ENCODE results near the gene LHFPL6.

LHFPL6 gene

DNA sequence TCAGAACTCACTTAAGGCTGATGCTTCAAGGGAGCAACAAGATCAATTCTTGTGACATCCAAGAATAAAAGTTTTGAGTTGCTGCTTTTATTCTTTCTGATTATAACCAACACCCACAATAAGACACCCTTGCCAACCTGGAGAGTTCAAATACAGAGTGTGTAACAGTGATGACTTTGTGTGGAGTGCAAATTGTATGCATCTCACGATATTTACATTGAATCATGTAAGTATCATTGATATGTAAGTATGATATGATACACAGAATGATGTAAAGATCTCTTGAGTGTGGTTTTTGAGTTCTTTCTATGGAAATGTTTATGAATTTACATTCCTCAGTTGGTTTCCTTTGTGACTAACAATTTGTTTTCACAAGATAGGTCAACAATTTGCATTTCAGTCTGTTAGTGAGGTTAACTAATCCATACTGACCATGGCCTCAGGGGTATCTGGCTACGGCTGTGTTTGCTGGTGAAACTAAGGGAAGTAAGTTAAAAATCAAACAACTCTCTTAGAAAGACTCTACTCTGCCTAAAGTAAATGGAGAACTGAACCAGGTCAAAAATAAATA, 12.4 kb downstream of the LHFPL6 start:
- no peak for DNase-seq (ENCODE audit: low read depth)

DNA sequence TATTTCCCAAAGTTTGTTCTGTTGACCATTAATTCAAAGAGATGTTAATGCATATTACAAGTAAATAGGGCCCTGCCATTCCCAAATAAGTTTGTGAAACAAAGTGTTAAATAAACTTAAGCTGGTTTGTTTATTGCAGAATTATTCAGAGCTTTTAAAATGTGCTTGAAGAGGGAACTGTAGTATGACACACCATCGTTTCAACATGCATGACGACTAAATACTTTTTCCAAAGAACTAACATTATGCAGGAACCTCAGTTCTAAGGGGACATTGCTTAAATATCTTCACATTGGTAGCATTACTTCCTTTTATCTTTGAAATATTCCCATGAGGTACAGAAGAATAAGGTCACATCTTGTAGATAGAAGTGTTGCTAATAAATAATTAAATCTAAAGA, 14.6 kb downstream of the LHFPL6 start:
- no peak for DNase-seq (ENCODE audit: low read depth)

DNA sequence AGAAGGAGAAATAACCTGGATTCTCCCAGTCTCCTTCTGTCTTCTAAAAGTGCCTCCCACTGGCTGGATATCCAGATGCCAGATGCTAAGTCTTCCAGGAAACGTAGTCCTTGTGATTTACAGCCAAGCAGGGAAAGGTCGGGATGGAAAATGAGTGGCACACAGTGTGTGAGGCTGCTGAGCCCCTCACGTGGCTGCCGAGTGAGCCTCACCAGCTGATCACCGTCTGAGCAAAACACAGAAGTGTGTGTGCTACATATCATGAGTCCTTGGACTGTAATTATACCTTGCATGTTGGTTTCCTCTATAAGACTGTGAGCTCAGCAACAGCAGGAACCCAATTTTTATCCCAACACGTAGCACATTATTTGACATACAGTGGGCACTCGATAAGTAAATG, 15.1 kb downstream of the LHFPL6 start:
- DNase-seq (ENCODE audit: low read depth), result no peak

DNA sequence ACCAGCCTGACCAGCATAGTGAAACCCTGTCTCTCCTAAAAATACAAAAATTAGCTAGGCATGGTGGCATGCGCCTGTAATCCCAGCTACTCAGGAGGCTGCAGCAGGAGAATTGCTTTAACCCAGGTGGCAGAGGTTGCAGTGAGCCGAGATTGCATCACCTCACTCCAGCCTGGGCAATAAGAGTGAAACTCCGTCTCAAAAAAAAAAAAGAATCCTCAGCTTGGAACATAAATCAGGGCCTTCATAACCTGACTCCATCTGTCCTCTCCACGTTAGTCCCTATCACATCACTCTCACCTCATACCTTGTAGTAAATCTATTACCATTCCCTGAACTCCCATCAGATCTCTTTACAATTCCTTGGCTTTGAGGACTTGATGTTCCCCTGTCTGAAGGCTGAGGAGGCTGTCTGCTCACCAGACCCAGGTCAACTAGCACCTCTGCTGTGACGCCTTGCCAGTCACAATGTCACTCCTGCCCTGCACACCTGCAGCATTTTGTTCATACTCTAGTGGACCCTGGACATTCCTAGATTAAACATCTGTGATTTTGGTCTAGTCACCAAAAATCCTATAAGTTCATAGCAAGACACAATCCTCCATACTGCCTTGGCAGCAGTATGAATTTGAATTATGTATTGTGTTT, 15.9 kb downstream of the LHFPL6 start:
- no peak for DNase-seq (ENCODE audit: low read depth)

DNA sequence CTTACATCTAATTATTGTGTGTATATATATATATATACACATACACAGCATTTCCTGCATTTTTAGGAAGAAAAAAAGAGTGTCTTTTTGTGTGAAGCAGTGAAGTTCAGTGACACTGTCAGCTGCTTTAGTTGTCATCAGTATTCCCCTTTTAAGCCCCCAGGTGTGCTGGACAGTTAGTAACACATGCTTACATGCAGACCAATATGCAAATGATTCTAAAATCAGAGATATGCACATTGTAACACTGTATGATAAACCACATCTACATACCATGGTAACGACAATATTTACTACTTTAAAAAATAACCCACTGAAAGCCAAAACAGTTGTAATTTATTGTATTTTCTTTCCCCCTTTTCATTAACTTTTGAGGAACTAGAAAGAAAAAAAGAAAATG, 16.8 kb downstream of the LHFPL6 start:
- DNase-seq (ENCODE audit: low read depth), result no peak

DNA sequence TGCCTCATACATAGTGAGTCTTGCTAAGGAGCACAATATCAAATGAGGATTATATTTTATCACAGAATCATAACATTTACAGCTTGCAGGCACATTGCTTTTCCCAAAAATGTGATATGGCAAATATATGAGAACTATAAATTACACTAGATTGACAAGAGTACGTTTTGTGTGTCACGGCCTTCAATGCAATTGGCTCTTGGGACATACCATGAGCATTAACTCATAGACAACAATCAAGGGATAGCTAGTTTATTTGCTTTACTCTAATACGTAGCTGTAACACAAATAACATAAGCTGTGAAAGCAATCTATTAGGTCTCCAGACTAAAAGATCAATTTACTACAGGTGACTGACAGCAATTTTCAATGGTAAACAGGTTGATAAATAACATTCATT, 17.8 kb downstream of the LHFPL6 start:
- no peak for DNase-seq (ENCODE audit: low read depth)

DNA sequence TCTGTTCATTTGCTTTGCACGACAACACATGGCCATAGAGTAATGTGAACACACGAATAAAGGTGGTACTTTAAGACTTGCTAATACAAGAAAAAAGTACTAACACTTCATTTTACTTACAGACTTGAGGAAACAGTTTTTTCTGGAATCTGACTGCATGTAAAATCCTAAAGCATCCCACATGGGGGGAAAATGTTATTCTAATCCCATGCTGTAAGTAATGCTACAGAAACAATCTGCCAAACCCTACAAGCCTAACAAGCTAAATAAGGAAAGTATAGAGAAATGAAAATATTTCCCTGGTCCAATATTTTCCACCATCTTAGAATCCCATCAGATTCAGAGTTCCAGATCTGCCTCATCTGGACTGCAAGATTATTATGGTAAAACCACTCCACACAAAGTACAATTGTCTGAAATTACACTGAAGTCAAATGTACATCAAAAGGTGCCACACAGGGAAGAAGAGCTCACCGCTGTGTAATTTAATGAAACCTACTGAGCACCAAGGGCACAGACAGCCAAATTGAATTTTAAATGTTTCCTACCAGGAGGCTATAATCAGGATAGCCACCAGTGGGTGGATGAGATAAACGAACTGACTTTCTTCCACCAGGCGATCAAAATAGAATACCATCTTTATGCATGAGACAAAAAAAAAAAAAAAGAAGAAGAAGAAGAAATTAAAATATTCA, 22.0 kb downstream of the LHFPL6 start:
- DNase-seq (ENCODE audit: low read depth), result no peak

DNA sequence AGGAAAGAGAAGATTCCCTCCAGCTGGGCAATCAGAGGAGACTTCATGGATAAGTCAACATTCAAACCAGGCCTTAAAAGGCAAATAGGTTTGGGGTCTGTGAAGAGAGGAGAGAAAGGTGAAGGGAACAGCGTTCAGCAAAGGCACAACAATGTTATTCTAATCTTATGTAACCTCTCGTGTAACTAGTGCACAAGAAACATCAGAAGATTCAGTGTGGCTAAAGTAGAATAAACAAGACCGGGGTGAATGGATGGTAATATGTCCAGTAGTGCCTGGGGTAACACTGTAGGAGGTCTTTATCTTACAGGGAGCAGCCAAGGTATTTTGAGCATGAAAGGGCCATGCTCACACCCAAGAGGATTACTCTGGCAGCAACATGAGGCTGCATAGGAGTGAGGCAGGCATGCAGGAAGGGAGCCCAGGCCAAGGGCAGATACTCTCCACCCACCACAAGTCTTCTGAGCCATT, 24.1 kb downstream of the LHFPL6 start:
- DNase-seq (ENCODE audit: low read depth), result no peak

DNA sequence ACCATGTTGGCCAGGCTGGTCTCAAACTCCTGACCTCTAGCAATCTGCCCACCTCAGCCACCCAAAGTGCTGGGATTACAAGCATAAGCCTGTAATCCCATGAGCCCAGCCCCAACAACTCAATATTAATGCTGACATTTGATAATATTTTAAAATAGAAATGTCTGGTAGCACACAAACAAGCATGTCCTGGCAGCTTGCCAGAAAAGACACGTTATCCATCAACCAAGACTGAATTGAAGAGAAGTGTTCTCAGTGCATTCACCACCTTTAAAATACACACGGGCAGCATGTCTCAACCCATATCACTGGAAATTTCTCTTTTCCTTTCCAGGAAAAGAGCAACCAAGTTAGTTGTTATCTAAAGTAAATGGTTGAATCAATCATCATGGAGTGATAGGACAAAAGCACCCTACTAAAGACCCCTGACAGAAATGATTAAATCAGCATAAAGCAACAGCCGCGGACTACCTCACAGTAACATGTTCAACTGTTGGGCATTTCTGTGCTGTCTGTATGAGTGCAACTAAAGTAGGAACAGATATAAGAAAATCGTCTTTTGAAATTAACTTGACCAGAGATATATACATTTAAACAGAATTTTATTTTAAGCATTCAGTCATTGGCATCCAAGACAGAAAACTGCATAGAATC, 25.0 kb downstream of the LHFPL6 start:
- no peak for DNase-seq (ENCODE audit: low read depth)

DNA sequence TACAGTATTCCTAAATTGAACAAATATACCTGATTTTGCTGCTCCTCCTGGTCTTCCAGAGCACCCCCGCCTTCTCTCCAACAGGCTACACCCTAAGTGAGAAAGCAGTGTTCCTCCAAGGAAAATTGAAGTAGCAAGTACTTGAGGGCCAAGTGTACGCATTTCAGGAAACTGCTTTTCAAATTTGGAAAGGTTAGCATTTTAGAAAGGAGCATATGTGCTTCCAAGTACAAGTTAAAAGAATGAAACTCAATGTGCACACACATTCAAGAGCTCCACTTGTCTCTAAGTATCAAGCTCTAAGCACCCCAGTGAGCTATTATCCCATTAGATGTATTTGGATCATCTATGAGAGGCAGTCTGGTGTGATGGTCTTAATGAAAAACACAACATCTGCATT, 25.8 kb downstream of the LHFPL6 start:
- no peak for DNase-seq (ENCODE audit: low read depth)

DNA sequence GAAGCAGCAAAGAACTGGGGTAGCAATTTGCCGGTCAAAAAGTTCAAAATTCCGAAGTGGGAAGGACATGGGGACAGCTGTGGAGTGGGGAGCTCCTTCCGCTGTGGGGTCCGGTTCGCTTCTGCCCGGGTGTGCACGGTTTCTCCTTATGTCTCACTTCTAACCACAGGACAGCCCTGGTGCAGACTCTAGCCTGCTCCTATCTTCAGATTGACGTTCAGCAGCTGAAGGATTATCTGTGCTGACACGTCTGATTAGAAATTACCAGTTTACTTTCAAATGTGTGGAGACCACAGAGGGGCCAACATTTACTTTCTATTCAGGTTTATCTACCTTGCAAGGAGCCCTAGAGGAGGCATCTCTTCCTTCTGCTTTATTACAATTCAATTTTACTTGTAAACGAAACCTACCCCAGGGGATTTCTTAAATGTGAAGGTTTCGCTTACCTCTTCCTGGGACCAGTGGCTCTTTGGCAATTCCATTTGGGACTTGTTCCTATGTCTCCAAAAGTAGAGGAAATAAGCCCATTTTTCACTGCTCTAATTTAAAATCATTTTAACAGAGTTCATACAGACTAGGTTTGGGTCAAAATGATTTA, 27.3 kb downstream of the LHFPL6 start:
- DNase-seq (ENCODE audit: low read depth), result peak; percentile 11

DNA sequence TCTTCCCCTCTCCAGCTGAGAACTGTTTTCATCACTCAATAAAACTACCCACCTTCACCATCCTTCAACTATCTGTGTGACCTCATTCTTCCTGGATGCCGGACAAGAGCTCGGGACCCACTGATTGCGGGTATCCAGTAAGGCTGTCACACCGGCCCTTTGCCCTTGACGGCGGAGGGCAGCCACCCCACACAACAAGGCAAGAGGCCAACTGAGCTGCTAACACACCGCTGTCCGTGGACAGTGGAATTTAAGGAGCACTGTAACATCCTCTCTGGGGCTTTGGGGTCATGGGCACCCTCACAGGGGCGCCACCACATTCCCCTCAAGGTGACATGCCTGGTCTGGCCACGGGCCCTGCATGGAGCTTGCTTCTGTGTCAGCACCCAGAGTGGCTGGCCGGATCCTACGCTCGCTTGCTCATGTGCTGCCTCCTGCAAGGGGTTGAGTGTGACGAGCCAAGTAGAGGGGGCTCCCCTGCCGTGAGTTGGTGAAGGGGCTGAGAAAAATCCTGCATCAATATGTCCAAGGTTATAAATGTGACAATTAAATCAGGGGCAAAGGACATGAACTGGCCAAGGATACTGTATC, 31.4 kb downstream of the LHFPL6 start:
- DNase-seq (ENCODE audit: low read depth), result no peak

DNA sequence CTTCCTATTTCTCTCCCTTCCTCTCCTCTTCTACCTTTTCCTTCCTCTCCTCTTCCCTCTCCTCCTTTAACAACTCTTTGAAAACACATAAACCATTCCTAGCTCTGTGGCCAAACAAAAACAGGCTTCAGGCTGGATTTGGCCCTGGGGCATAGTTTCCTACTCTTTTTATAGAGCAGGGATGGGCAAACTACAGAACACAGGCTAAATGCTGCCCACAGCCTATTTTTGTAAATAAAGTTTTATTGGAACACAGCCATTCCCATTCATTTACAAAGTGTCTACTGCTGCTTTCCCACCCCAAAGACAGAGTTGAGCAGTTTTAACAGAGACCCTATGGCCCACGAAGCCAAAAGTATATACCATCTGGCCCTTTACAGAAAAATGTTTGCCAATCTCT, 35.4 kb downstream of the LHFPL6 start:
- no peak for DNase-seq (ENCODE audit: low read depth)

DNA sequence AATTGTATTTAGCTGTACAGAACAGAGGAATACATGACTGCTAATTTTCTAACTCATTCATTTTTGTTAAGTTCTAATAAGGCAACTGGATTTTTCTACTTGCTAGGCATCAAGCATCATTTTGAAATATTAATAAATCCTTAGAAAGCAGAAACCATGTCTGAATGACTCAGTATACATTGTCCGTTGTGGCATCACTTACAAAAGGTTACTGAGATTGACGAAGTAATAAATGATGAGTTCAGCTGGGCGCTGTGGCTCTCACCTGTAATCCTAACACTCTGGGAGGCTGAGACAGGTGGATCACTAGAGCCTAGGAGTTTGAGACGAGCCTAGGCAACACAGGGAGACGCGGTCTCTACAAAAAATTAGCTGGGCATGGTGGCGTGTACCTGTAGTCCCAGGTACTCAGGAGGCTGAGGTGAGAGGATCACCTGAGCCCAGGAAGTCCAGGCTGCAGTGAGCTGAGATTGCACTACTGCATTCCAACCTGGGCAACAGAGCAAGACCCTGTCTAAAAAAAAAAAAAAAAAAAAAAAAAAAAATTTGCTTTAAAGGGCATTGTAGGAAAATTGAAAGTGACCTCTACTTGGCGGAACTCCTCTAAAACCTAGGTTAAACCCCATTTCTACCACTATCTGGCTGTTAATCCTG, 36.6 kb downstream of the LHFPL6 start:
- DNase-seq (ENCODE audit: low read depth), result no peak

DNA sequence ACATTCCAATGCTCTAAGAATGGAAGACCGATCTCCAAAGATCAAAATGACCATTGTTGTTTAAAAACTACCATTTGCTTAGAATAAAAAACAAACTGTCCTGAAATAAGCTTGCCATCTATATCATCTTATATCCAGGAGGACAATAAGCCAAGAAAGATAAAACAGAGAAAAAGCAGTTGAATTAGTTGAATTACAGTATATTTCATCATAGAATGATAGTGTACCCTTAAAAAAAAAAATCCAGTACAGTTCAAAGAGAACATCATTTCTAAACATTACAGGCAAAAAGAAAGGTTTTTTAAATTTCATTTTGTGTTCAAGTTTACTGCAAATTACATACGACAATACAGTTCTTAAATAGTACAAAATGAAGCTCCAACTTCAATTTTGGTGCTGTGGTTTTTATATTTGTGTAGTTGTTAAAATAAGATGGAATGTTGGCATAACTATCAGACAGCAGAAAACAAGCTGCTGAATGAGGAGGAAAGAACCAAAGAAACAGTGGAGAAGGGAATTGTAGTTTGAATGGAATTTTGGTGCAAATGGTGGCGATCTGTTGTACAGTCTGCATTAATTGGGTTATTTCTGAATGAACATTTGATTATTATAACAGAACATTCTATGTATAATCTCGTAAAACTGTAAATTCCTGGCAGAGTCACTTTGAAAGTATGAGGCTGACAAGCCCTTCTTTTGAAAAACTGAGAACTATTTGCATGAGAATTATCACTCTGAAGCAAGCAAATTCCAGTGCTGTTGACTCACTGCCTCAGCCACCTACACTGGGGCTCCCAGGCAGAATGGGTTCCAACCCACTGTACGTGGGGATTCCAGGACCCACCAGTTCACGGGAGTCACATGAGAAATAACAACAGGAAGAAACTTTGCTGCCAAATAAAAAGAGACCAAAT, 37.7 kb downstream of the LHFPL6 start:
- DNase-seq (ENCODE audit: low read depth), result no peak

DNA sequence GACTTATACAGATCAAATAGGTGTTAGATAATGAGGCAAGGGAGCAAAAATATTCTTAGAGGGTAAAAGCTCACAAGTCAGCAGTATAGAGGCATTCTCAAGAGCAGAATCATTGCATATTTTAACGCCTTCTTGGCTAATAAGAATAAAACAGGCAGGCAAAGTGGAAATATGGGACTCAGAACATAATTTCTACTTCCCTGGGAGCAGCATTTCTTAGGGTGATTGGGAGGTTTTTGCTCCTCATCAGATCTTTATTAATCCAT, 39.6 kb downstream of the LHFPL6 start:
- no peak for DNase-seq (ENCODE audit: low read depth)

DNA sequence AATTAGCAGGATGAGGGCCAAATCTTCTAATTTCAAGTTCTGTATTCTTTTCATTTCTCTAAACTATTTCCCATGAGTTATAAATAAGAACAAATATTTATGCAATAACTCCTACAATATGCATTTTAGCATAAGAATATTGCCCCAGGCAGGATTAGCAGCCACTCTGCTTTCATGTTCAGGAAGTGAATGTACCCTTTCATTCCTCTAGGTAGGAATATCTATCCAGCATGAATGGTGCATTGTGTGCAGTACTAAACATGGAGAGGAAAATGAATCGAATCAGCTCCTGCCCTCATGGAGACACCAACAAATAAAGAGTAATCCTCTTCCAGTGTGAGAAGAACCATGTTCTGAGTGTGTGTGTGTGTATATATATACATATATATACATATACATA, 41.0 kb downstream of the LHFPL6 start:
- no peak for DNase-seq (ENCODE audit: low read depth)

DNA sequence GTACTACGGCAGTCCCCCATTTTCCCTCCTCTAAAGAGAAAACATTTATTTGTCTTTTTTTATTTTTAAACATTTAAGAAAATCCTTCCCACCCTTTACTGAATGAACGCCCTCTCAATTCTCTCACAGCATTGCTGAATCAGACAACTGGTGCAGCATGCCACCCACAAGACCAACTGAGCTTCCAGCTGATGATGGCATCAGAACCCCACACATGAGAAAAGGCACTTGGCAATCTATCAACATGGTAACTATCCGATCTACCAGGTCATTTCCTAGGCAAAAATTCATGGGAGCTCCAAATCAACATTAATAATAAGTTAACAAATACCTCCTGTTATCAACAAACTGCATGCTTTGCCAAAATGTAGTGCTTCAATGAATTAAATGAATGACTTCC, 43.1 kb downstream of the LHFPL6 start:
- no peak for DNase-seq (ENCODE audit: low read depth)

DNA sequence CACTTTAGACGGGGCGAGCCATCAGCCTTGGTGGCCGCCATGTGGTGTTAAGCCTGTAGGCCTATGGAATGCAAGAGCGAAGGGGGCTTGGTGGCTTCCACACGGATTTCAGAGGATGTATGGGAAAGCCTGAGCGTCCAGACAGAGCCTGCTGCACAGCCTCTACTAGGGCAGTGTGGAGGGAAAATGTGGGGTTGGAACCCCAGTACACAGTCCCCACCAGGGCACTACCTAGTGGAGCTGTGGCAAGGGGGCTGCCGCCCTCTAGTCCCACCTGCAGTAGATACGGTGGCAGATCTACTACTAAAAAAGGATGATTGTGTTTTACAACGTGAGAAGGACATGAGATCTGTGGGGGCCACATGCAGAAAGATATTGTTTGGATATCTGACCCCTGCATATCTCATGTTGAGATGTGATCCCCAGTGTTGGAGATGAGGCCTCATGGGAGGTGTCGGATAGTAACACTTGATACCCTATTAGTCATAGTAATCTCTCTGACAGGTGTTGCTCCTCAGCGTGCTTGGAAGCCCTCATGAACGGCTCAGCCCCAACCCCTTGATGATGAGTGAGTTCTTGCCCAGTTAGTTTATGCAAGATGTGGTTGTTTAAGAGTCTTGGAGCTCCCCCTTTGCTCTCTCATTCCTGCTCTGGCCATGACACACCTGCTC, 45.6 kb downstream of the LHFPL6 start:
- DNase-seq (ENCODE audit: low read depth), result no peak

DNA sequence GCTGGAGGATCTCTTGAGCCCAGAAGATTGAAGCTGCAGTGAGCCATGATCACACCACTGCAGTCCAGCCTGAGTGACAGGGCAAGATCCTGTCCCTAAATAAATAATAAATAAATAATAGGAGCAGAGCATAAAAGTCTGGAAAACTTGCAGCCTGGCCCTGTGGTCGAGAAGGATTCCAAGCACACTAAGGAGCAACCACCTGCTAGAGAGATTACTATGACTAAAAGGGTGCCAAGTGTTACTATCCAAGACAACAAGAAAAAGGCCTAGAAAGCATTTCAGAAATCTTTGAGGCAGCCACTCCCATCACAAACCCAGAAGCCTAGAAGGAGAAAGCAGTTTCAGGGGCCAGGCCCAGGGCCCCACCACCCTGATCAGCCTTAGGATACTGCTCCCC, 46.1 kb downstream of the LHFPL6 start:
- DNase-seq (ENCODE audit: low read depth), result no peak

Data from CMK (cell line).